GM12874 (cell line): ENCODE data around the gene MOB3A.

Source experiments
- TF ChIP-seq, protein P1 (sequence below): IDR thresholded peaks from 2 replicates; pipeline ENCODE4 v1.5.1; 2011; ENCODE audit warnings: low read depth, mild to moderate bottlenecking, control low read depth, low read length, moderate library complexity; ENCODE audit not compliant: insufficient read depth

Gene MOB3A

DNA sequence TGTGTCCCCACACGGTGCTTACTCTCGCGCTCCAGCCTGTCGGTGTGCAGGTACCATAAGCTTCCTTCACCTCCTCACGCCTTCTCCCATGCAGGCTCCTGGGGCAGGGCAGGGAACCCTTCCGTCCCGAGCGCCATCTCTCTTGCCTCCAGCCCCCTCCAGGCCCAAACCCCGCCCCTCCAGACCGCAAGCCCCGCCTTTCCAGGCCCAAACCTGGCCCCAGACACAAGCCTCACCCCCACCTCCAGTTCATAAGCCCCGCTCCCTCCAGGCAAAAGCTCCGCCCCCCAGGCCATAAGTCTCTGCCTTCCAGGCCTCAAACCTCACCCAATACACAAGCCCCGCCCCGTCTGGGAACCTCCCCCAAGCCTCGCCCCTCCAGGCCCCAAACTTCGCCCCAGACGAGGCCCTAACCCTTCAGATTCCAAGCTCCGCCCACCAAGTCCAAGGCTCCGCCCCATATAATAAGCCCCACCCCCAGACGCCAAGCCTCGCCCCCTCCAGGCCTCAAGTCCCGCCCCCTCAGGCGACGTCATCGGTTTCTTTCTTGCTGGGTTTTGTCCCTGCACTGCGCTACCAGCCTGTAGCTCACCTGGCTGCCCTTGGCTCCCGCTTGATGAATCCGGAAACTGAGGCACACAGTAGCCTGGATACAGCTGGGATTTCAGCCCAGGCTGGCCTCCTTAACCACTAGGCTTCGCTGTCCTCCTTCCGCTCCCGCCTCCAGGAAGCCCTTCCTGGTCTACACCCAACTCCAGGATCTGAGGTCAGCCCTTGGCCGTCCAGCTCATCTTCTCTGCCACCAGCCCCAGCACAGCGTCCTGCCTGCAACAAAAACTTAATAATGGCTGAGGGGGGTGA lies 61.2 kb downstream of the MOB3A start:
- TF ChIP-seq, protein P1, sequence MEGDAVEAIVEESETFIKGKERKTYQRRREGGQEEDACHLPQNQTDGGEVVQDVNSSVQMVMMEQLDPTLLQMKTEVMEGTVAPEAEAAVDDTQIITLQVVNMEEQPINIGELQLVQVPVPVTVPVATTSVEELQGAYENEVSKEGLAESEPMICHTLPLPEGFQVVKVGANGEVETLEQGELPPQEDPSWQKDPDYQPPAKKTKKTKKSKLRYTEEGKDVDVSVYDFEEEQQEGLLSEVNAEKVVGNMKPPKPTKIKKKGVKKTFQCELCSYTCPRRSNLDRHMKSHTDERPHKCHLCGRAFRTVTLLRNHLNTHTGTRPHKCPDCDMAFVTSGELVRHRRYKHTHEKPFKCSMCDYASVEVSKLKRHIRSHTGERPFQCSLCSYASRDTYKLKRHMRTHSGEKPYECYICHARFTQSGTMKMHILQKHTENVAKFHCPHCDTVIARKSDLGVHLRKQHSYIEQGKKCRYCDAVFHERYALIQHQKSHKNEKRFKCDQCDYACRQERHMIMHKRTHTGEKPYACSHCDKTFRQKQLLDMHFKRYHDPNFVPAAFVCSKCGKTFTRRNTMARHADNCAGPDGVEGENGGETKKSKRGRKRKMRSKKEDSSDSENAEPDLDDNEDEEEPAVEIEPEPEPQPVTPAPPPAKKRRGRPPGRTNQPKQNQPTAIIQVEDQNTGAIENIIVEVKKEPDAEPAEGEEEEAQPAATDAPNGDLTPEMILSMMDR = no peak

GRCh38 chr19:2033825-2034159 lies 62.3 kb downstream of the MOB3A start:
- TF ChIP-seq, protein P1 = no peak

DNA sequence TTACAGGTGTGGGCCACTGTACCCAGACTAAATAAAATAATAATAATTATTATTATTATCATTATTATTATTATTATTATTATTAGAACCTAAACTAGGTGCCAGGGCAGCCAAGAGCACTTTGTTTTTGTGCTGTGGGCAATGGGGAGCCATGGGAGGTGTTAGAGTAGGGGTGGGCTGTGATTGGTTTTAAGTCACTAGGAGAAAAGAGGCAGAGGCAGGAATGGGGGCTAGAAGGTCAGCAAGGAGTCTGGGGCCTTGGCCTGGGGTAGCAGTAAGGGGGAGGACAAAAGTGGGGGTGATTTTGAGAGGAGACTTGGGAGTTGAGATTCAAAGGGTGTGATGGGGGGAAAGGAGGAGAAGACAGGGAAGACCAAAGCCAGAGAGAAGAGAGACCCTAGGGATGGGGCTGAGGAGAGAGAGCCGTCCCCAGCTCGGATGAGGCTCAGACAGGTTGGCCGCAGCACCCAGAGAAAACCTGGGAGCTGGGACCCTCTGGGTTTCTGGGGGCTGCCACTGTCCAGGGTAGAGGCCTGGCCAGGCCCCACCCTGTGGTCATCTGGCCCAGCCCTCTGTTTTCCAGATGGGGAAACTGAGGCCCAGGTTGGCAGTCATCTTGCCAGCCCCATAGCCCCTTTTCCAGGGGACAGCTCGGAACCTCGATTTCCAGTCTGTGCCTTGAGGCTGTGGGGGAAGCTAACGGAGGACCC lies 62.9 kb downstream of the MOB3A start:
- TF ChIP-seq, protein P1 = no peak

- TF ChIP-seq, protein P1 = no peak
Observed at GRCh38 chr19:2032296-2032941, 63.7 kb downstream of the MOB3A start.

DNA sequence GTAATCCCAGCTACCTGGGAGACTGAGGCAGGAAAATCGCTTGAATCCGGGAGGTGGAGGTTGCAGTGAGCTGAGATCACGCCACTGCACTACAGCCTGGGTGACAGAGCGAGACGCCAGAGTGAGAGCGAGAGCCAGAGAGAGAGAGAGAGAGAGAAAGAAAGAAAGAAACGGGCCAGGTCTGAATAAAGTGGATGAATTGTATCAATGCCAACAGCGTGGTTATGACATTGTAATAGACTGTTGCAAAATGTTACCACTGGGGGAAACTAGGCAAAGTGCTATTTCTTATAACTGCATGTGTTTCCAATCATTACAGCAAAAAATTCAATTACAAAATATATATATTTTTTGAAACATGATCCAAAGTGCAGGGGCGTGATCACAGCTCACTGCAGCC lies 68.8 kb downstream of the MOB3A start:
- TF ChIP-seq, protein P1 = no peak

DNA sequence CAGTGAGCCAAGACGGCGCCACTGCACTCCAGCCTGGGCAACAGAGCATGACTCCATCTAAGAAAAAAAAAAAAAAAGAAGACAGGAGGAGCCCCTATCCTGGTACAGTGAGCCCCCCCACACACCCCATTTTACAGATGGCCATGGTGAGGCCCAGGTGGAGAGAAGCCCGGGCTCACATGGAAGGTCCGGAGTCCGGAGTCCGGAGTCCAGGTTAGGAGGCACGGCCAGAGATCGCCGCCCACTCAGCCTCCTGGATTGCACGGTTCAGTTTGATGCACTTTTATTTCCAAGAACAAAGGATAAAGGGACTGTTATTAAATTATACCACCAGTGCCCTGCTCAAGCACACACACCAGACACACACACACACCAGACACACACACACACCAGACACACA lies 69.4 kb downstream of the MOB3A start:
- TF ChIP-seq, protein P1 = no peak

DNA sequence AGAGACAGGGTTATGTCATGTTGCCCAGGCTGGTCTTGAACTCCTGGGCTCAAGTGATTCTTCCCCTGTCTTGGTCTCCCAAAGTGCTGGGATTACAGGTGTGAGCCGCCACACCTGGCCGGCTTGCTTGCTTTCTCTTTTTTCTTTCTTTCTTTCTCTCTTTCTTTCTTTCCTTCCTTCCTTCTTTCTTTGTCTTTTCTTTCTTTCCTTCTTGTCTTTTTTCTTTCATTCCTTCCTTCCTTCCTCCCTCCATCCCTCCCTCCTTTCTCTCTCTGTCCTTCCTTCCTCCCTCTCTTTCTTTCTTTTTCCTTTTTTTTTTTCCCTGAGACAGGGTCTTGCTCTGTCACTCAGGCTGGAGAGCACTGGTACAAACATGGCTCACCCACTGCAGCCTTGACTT lies 73.8 kb downstream of the MOB3A start:
- TF ChIP-seq, protein P1 = no peak
